ENCODE measurements around the gene CCDC142.

DNA sequence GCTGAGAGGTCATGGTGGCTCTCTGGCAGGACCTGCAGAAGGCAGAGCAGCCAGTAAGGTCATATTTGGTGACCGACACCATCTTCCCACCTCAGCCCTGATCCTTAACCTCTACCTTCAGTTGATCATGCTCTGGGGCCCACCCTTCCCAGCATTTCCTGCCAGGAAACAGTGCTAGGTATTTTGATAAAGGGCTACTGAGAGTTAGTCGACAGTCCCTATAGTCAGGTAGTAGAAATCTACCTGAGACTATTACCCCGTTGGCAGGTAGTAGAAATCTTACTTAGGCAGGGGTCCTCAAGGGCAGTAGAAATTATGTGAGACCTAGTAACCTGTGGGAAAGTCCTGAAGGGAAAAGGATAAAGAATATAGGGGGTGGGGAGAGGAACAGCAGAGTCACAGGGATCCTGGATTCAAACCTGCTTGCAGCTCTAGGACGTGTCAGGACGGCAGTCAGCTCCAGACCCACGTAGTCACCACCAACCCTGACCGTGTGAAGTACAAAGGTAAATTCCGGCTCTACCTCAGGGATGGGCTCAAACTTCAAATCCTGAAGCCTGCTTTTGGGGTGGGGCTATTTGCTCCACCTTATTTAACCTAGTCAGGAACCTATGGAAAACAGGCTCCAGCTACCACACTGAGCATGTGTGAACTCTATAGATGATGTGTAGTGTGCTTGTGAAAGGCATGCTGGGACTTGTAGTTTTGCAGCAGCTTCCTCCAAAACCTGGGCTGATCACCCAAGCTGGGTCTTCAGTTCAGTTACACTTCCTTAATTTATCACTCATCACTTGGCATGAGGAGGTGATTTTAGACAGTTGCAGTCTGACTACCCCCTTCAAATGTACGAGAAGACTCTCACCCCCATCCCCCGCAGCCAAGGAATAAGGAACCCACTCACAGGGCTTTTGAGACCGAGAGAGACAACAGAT lies 43.2 kb upstream of the CCDC142 start, which contains the start of gene DQX1:
- TF ChIP-seq, protein P1, sequence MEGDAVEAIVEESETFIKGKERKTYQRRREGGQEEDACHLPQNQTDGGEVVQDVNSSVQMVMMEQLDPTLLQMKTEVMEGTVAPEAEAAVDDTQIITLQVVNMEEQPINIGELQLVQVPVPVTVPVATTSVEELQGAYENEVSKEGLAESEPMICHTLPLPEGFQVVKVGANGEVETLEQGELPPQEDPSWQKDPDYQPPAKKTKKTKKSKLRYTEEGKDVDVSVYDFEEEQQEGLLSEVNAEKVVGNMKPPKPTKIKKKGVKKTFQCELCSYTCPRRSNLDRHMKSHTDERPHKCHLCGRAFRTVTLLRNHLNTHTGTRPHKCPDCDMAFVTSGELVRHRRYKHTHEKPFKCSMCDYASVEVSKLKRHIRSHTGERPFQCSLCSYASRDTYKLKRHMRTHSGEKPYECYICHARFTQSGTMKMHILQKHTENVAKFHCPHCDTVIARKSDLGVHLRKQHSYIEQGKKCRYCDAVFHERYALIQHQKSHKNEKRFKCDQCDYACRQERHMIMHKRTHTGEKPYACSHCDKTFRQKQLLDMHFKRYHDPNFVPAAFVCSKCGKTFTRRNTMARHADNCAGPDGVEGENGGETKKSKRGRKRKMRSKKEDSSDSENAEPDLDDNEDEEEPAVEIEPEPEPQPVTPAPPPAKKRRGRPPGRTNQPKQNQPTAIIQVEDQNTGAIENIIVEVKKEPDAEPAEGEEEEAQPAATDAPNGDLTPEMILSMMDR (IDR thresholded peaks at IDR 0.05; ENCODE audit: low read length) = no peak
- no peak for TF ChIP-seq EZH2phosphoT487 (IDR thresholded peaks at IDR 0.05; ENCODE audit: low read length)

Data from MM.1S (cell line).